ENCODE results near the gene ZNF805.
"Not testable (repeated sequence)": the region's sequence is repeated elsewhere in the genome, so short reads cannot be mapped to it uniquely, and the experiment has no call there.

ZNF805 gene

GRCh38 chr19:57245066-57245465 lies 4.6 kb downstream of the ZNF805 start:
- DNase-seq: no peak
- no peaks in the 10 kb centered on the region for H3K27me3 Mint-ChIP-seq
- H3K27ac Mint-ChIP-seq: no peak overlapping the region
- no peak overlapping the region for H3K4me3 Mint-ChIP-seq
- H3K4me1 Mint-ChIP-seq (ENCODE audit: low read depth): peaks cover 28% of the 10 kb centered on the region
- peaks cover 7% of the 10 kb centered on the region for H3K9me3 Mint-ChIP-seq
- peaks cover 92% of the 10 kb centered on the region for H3K36me3 Mint-ChIP-seq (ENCODE audit: low read depth)

GRCh38 chr19:57245959-57246358 lies 5.5 kb downstream of the ZNF805 start:
- peaks cover 24% of the 10 kb centered on the region for H3K4me1 Mint-ChIP-seq (ENCODE audit: low read depth)
- no peak overlapping the region for H3K4me3 Mint-ChIP-seq
- H3K27ac Mint-ChIP-seq: no peak overlapping the region
- H3K36me3 Mint-ChIP-seq (ENCODE audit: low read depth): peaks cover 93% of the 10 kb centered on the region
- no peak for DNase-seq
- H3K9me3 Mint-ChIP-seq: peaks cover 11% of the 10 kb centered on the region
- H3K27me3 Mint-ChIP-seq: no peaks in the 10 kb centered on the region

GRCh38 chr19:57248646-57249045 lies 8.2 kb downstream of the ZNF805 start:
- no peaks in the 10 kb centered on the region for H3K27me3 Mint-ChIP-seq
- peaks cover 27% of the 10 kb centered on the region for H3K9me3 Mint-ChIP-seq
- H3K36me3 Mint-ChIP-seq (ENCODE audit: low read depth): peaks cover 97% of the 10 kb centered on the region
- DNase-seq: no peak
- peaks cover 2% of the 10 kb centered on the region for H3K4me1 Mint-ChIP-seq (ENCODE audit: low read depth)
- no peak overlapping the region for H3K27ac Mint-ChIP-seq
- no peak overlapping the region for H3K4me3 Mint-ChIP-seq

- H3K27ac Mint-ChIP-seq: no peak overlapping the region
- no peaks in the 10 kb centered on the region for H3K27me3 Mint-ChIP-seq
- H3K4me1 Mint-ChIP-seq (ENCODE audit: low read depth): peaks cover 4% of the 10 kb centered on the region
- no peak overlapping the region for H3K4me3 Mint-ChIP-seq
- no peak for DNase-seq
- H3K9me3 Mint-ChIP-seq: peaks cover 32% of the 10 kb centered on the region
- H3K36me3 Mint-ChIP-seq (ENCODE audit: low read depth): peaks cover 97% of the 10 kb centered on the region
These were observed 8.9 kb downstream of the ZNF805 start for GRCh38 chr19:57249329-57249728.

- not testable (repeated sequence) for H3K27me3 Mint-ChIP-seq; H3K27ac Mint-ChIP-seq; DNase-seq; H3K4me3 Mint-ChIP-seq; H3K4me1 Mint-ChIP-seq (ENCODE audit: low read depth)
- peaks cover 55% of the 10 kb centered on the region for H3K9me3 Mint-ChIP-seq
- H3K36me3 Mint-ChIP-seq (ENCODE audit: low read depth): peaks cover 91% of the 10 kb centered on the region
These were observed 13.3 kb downstream of the ZNF805 start for GRCh38 chr19:57253767-57254166.

GRCh38 chr19:57262044-57262443 lies 21.6 kb downstream of the ZNF805 start:
- H3K27ac Mint-ChIP-seq: no peak overlapping the region
- no peak overlapping the region for H3K4me3 Mint-ChIP-seq
- DNase-seq: no peak
- peaks cover 67% of the 10 kb centered on the region for H3K9me3 Mint-ChIP-seq
- H3K4me1 Mint-ChIP-seq (ENCODE audit: low read depth): no peaks in the 10 kb centered on the region
- H3K27me3 Mint-ChIP-seq: no peaks in the 10 kb centered on the region
- H3K36me3 Mint-ChIP-seq (ENCODE audit: low read depth): peaks cover 73% of the 10 kb centered on the region

- Mint-ChIP-seq H3K36me3 (ENCODE audit: low read depth) (peaks cover 76% of the 10 kb centered on the region), H3K4me3 (no peak overlapping the region), H3K9me3 (peaks cover 68% of the 10 kb centered on the region), H3K4me1 (ENCODE audit: low read depth) (no peaks in the 10 kb centered on the region), H3K27ac (no peak overlapping the region), H3K27me3 (no peaks in the 10 kb centered on the region)
- no peak for DNase-seq
These were observed 22.9 kb downstream of the ZNF805 start for GRCh38 chr19:57263244-57263741.

- peaks cover 55% of the 10 kb centered on the region for H3K36me3 Mint-ChIP-seq (ENCODE audit: low read depth)
- no peaks in the 10 kb centered on the region for H3K27me3 Mint-ChIP-seq
- no peak for DNase-seq
- peaks cover 9% of the 10 kb centered on the region for H3K4me1 Mint-ChIP-seq (ENCODE audit: low read depth)
- peaks cover 46% of the 10 kb centered on the region for H3K9me3 Mint-ChIP-seq
- no peak overlapping the region for H3K27ac Mint-ChIP-seq
- H3K4me3 Mint-ChIP-seq: no peak overlapping the region
These were observed 26.9 kb downstream of the ZNF805 start for GRCh38 chr19:57267291-57267690.

- Mint-ChIP-seq H3K4me3 (no peak overlapping the region), H3K27me3 (no peaks in the 10 kb centered on the region), H3K27ac (peak overlapping the region; percentile 40), H3K4me1 (ENCODE audit: low read depth) (peaks cover 17% of the 10 kb centered on the region), H3K9me3 (peaks cover 44% of the 10 kb centered on the region), H3K36me3 (ENCODE audit: low read depth) (peaks cover 59% of the 10 kb centered on the region)
- DNase-seq: no peak
These were observed 29.3 kb downstream of the ZNF805 start for GRCh38 chr19:57269515-57270250.

GRCh38 chr19:57271280-57271679 lies 30.8 kb downstream of the ZNF805 start:
- no peak for DNase-seq
- H3K4me3 Mint-ChIP-seq: no peak overlapping the region
- H3K4me1 Mint-ChIP-seq (ENCODE audit: low read depth): peaks cover 19% of the 10 kb centered on the region
- no peaks in the 10 kb centered on the region for H3K27me3 Mint-ChIP-seq
- peaks cover 31% of the 10 kb centered on the region for H3K9me3 Mint-ChIP-seq
- H3K27ac Mint-ChIP-seq: no peak overlapping the region
- peaks cover 67% of the 10 kb centered on the region for H3K36me3 Mint-ChIP-seq (ENCODE audit: low read depth)

GRCh38 chr19:57273014-57273413 lies 32.6 kb downstream of the ZNF805 start:
- Mint-ChIP-seq H3K27ac (no peak overlapping the region), H3K4me1 (ENCODE audit: low read depth) (peaks cover 20% of the 10 kb centered on the region), H3K4me3 (no peak overlapping the region), H3K9me3 (peaks cover 25% of the 10 kb centered on the region), H3K27me3 (no peaks in the 10 kb centered on the region), H3K36me3 (ENCODE audit: low read depth) (peaks cover 68% of the 10 kb centered on the region)
- DNase-seq: no peak

GRCh38 chr19:57276430-57276829 lies 36.0 kb downstream of the ZNF805 start:
- peaks cover 22% of the 10 kb centered on the region for H3K9me3 Mint-ChIP-seq
- no peak overlapping the region for H3K27ac Mint-ChIP-seq
- no peak for DNase-seq
- no peak overlapping the region for H3K4me3 Mint-ChIP-seq
- peaks cover 58% of the 10 kb centered on the region for H3K36me3 Mint-ChIP-seq (ENCODE audit: low read depth)
- H3K4me1 Mint-ChIP-seq (ENCODE audit: low read depth): peaks cover 16% of the 10 kb centered on the region
- no peaks in the 10 kb centered on the region for H3K27me3 Mint-ChIP-seq

GRCh38 chr19:57278481-57278880 lies 38.0 kb downstream of the ZNF805 start:
- not testable (repeated sequence) for H3K4me3 Mint-ChIP-seq, H3K27me3 Mint-ChIP-seq, H3K9me3 Mint-ChIP-seq, DNase-seq
- Mint-ChIP-seq H3K4me1 (ENCODE audit: low read depth) (peaks cover 33% of the 10 kb centered on the region), H3K36me3 (ENCODE audit: low read depth) (peaks cover 65% of the 10 kb centered on the region), H3K27ac (peak overlapping the region; percentile 26)

GRCh38 chr19:57279418-57280164 lies 39.2 kb downstream of the ZNF805 start:
- Mint-ChIP-seq H3K27me3 (no peaks in the 10 kb centered on the region), H3K4me1 (ENCODE audit: low read depth) (peaks cover 35% of the 10 kb centered on the region), H3K9me3 (peaks cover 7% of the 10 kb centered on the region), H3K4me3 (no peak overlapping the region), H3K27ac (no peak overlapping the region), H3K36me3 (ENCODE audit: low read depth) (peaks cover 65% of the 10 kb centered on the region)
- DNase-seq: peak; percentile 87
